GM21529 (cell line): ENCODE results near the gene SLC9A1.
"Not testable (repeated sequence)": the region's sequence is repeated elsewhere in the genome, so short reads cannot be mapped to it uniquely, and the experiment has no call there.

Experiments
- ATAC-seq: cut with Tn5 transposase; IDR thresholded peaks from one replicate; pipeline ENCODE4 v1.9.1; 2021; ENCODE audit not compliant: unreplicated experiment

SLC9A1 gene

DNA sequence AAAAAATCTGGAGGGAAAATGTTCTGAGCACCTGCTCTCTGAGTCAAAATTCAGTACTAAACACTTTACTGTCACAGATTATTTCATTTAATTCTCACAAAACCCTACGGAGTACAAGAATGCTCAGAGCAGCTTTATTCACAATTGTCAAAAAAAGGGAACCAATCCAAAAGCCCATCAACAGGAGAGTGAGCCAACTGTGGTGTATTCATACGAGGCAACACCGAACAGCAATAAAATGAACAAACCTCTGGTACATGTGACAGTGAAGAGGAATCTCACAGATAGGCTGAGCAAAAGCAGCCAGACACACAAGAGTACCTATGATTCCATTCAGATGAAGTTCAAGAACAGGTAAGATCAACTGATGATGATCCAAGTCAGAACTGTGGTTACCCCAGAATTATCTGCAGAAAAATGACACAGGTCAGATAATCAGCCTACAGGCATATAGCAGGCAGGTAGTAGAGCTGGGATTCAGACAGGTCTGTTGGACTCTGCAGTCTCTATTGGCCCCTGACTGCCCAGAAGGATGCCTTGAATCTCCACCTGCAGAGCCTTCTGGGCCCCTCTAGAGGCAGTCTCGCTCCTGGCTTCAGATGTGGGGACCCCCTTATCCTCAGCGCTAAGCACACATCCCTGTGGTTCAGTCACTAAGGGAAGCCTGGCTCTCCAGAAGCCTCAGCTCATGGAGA lies 19.2 kb downstream of the SLC9A1 start:
- ATAC-seq, result no peak

DNA sequence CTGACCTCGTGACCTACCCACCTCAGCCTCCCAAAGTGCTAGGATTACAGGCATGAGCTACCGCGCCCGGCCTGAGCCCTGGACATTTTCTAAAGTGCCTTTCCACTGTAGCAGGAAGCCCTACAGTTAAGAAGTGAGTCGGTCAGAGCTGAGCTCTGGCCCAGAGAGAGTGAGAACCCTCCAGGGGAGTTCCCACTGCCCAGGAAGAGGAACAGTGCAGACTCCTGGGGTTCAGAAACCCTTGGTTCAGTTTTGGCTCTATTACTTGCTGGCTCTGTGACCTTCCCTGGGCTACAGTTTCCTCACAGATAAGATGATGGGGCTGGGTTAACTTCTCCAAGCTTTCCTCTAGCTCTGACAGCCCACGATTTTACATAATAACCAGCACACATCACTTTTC lies 20.9 kb downstream of the SLC9A1 start:
- ATAC-seq, result peak; percentile 69

DNA sequence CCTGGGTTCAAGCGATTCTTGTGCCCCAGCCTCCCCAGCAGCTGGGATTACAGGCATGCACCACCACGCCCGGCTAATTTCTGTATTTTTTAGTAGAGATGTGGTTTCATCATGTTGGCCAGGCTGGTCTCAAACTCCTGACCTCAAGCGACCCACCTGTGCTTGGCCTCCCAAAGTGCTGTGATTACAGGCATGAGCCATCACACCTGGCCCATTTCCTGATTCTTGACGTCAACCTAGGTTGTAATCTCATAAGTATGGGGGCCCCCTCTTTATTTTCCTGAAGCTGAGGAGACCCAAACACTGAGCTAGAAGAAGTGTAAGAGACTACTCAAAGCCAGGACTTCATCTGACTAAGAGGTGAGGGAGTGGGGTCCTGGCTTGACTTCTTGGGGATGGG lies 21.8 kb downstream of the SLC9A1 start:
- ATAC-seq, result no peak

DNA sequence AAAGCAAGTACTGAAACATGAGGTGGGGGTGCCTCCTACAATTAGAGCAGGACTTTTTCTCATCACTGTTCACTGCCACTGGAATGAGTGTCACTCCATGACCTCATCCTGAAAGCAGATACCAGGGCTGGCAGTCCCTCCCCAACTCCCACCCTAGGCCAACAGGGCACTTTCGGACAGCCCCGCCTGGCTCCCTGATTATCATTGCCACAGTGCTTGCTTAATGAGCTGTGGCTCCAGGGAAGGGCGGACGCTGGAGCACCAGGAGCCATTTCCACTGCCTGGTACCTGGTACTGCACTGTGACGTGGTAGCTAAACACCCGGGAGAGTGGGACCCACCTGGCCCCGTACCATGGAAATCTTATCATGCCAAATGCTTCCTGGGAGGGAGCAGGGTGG lies 22.3 kb downstream of the SLC9A1 start:
- no peak for ATAC-seq

DNA sequence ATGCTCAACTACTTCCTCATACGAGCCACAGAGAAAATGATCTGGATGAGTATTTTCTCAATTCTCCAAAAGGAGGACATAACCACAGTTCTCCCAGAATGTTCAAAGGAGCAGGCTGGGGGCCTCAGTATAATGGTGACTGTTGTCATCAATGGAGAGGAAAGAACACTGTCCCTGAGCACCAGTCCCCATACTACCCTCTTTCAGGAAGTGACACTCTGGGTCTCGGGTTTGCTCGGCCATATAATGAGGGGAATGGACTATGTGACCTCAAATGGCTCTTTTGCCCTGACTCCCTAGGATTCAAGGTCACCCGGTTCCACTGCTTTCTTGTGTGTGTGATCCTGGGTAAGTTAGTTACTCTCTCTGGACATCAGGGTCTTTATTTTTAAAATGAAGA lies 22.8 kb downstream of the SLC9A1 start:
- ATAC-seq, result no peak

DNA sequence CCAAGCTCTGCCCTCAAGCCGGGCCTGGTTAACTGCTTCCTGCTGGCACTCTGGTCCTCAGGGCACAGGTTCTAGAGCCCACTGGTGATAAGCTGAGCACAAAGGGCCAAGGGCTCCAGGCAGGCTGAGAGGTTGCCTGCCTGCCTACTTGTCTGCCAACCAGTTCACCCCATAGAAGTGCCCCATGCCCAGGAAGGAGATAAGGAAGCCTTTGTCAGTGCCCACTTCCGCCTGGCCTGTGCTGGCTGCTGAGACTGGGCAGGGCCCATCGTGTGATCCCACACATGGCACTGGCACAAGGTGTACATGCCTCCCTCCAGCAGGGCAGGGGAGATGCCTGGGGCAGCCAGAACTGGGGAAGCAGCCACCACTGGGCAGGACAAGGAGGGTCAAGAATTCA lies 24.1 kb downstream of the SLC9A1 start:
- no peak for ATAC-seq

DNA sequence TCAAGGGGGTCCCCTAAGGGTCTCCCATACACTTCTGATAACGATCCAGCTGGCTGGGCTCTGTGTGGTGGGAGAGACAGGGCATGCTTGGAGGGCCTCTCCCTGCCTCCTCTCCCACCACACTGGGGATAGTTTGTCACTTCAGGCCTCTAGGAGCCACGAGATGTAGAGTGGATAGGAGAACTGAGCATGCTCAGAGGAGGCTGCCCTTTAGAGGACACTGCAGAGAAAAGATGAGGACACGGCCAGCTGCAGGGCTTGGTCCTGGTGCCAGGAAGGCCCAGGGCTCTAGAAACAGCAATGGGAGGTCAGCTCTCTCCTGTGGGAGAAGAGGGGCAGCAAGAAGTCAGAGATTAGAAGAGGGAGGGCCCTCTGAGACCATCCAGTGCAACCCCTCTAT lies 25.7 kb downstream of the SLC9A1 start:
- no peak for ATAC-seq

DNA sequence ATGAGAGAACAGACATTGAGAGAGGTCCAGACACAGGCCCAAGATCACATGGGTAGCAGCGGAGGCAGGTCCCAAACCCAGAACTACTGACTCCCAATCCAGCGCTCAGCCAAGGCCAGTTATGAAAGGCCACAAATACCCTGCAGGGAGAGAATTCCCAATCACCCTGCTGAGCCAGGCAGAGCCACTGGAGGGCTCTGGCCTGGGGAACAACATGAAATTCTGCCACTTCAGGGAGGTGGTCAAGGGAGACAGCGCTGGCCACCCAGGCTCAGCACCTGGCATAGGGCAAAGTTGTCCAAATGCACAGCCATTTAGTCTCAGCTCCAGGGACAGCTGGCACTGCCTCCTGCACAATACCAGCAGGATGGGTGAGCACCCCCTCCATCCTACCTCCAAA lies 27.5 kb downstream of the SLC9A1 start:
- no peak for ATAC-seq

DNA sequence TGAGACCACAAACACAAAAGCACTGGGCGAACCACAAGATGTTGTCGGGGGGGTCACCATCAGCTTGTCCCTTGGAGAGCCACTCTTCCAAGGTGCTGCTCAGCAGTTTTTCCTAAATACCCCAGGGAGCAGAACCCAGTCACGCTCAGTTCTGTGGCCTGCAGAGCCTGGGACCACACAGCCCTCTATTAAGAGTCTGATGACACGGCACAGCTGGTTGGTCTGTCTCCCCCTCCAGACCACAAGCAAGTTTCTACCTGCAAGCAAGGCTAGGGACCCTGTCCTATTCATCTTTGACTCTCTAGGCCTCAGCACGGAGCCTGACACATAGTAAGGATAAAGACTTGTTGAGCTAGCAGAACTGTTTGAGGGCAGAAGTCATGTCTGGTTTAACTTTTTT lies 28.5 kb downstream of the SLC9A1 start:
- no peak for ATAC-seq

DNA sequence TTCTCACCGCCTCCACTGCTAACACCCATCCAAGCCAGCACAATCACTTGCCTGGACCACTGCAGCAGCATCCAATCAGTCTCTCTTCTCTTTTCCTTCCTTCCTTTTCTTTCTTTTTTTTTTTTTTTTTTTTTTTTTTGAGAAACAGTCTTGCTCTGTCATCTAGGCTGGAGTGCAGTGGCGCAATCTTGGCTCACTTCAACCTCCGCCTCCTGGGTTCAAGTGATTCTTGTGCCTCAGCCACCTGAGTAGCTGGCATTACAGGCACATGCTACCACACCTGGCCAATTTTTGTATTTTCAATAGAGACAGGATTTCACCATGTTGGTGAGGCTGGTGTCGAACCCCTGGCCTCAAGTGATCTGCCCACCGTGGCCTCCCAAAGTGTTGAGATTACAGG lies 29.8 kb downstream of the SLC9A1 start:
- not testable (repeated sequence) for ATAC-seq

DNA sequence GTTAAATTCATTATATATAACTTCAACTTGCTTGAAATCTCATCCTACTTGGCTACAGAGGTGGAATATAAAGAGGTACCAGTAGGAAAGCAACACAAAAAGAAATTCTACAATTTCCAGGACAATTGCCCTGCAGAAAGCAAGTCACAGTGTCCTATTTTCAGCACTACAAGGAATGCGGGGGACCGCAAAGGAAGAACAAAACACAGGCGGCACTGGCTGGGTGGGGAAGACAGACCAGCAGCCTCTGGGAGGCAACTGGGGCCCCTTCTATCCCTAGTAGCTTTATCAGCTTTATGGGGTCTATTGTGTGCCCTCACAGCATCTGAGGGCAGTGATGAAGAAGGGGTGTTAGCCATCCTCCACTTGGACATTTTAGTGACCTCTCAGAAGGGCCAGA lies 30.5 kb downstream of the SLC9A1 start:
- ATAC-seq, result no peak

DNA sequence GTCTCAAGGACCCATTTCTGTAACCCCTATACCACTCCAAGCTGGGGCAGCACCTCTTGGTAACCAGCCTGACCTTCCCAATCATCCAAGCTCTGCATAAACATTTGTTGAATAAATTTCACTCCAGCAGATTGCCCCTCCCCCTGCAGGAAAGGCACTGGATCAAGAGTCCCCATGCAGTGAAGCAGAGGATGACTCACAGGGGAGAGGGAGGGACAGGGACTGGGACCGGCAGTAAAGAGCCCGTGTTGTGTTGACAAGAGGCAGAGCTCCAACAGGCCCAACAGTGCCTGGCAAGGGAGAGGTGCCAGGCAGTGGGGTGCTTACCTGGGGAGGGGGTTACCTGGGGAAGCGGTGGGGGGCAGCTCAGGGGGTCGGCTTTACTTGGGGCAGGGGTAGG lies 32.3 kb downstream of the SLC9A1 start:
- ATAC-seq, result no peak

DNA sequence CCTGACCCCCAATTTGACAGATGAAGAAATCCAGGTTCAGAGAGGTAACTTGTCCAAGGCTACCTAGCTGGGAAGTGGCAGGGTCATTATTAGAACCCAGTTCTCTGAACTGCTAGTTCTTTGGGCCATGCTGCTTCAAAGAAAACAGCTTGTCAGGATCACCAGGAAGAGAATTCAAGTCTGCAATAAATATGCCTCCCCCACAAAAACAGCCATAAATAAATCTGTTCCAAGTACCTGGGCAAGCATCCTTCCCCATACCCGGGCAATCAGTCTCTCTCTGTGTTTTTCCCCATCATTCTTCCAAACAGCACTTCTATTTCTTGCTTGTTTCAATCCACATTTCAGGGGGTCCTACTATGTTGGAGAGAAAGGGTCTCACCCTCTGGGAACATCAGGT lies 34.1 kb downstream of the SLC9A1 start:
- no peak for ATAC-seq

DNA sequence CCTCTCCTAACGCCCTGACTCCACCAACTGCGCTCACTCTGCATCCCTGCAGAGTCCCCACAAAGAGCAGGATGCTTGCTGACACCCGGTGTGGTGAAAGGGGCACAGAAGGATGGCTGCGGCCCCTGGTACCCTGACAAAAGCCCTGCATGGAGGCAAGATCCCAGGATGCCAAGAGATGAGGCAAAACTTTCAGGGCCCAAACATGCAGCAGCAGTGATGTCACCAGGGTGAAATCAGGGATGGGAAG lies 36.6 kb downstream of the SLC9A1 start:
- no peak for ATAC-seq

DNA sequence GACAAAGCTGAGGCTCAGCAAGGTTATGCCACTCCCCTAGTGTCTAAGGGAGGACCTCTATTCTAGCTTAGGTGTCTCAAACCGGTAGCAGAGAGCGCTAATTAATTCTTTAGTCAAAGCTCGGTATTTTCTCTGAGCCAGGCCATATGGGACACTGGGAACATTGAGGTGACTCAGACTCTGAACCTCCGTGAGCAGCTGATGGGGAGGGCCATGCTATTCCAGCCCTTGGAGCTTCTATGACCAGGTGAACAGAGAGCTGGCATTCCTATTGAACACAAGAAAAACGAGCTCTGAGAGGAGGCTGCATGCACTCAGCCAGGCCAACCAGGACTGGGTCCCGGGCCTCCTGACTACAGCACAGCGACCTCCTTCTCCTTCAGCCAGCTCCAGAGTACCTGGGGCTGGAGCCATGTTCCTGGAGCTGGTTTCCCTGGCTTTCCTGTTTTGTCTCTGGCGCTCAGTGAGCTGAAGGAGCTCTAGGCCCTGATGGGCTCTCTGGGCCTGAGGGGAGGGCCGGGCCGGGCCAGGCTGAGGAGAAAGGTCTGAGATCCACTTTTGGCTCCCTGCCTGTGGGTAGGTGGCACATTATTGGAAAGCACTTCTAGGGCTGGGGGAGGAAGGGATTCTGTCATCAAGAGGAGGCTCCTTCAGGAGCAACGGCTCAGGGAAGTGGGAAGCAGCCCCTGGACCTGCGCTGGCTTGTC lies 37.0 kb downstream of the SLC9A1 start:
- no peak for ATAC-seq

DNA sequence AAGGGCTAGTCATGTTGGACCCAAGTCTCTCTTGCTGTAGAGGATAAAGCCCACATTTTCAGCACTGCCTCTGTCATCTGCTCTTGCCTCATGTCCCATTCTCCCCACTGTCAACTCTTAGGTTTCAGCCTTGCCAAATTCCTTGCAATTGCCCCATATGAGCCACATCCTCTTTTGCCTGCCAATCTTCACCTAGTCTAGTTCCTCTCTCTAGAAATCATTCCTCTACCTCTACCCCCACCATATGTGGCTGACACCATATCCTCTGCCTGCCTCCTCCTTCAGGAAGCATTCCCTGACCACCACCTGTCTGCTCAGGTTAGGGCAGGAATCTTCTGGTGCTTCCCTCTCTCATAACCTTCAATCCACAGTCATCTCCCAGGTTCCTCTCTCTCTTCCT lies 38.2 kb downstream of the SLC9A1 start:
- no peak for ATAC-seq

DNA sequence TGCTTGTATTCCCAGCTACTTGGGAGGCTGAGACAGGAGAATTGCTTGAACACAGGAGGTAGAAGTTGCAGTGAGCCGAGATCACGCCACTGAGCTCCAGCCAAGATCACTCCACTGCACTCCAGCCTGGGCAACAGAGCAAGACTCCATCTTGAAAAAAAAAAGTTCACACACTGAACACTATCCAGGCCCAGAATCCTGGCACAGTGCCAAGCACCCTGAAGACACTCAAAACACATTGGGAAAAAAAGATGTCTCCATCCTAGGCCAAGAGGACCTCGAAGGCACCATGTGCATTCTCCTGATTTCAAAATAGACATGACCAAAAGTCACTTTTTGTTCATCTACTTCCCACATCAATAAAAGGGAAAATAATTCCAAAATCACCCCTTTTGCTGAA lies 38.7 kb downstream of the SLC9A1 start:
- no peak for ATAC-seq

DNA sequence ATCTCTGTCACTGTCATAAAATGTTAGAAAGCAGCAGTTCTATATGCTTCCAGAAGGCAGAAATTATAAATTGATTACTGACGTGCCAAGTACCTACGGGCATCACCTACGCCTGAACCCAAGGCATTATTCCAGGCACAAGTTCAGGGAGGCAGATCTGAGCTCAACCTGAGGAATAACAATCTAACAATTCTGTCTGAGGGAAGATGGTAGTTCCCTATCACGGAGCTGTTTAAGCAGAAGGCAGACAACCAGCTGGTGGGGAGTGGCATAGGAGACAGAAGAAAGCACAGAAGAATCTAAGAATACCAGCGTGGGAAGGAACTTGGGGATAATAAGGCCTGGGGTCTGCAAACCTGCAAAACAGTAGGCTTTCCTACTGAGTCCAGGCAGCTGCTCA lies 40.4 kb downstream of the SLC9A1 start:
- no peak for ATAC-seq

DNA sequence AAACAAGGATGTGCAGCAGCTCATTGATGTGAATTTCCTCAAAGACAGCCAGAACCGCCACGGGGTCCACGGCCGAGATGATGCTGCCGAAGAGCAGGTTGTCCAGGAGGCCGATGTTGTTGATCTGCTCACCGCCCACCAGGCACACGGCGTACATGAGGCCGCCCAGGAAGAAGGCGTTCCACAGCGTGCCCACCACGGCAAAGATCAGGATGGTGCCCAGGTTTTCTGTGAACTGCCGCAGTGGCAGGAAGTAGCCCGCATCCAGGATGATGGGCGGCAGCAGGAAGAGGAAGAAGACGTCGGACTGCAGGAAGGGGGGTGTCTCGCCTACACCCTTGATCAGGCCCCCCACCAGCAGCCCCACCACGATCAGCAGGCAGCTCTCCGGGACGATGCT lies 41.1 kb downstream of the SLC9A1 start:
- no peak for ATAC-seq

DNA sequence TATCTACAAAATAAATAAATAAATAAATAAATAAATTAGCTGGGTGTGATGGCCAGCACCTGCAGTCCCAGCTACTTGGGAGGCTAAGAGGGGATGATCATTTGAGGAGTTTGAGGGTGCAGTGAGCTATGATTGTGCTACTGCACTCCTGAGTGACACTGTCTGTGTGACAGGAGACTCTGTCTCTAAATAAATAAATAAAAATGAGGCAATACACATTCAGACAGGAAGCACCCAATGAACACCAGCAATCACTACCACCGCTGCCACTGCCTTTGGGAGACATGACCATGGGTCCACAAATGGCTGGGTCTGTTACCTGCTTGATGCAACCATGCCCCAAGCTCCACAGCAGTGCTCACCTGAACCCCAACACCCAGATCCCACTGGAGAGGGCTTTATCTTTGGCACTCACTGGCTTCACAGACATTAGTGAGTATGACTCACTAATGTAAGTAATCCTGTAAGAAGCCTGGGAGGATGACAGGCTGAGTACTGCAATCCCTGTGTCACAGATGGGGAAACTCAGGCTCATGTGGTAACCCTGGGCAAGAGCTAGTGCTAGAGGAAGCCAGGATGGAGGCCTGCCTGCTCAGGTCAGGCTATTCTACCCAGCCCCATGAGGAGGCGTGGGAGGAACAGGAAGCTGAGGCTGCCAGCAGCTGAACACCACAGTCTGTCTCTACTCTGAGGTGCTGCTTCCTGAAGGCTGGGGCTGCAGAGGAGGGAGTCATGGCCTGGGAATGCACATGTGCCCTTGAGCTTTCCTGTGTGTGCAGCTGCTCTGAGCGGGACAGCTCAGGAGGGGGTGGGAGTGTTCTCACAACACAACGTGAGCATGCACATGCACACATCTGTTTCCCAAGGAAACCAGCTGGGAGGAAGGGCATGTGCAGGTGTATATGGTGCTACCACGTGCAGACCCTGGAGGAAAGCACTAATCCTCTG lies 43.0 kb downstream of the SLC9A1 start:
- ATAC-seq, result peak; percentile 90

DNA sequence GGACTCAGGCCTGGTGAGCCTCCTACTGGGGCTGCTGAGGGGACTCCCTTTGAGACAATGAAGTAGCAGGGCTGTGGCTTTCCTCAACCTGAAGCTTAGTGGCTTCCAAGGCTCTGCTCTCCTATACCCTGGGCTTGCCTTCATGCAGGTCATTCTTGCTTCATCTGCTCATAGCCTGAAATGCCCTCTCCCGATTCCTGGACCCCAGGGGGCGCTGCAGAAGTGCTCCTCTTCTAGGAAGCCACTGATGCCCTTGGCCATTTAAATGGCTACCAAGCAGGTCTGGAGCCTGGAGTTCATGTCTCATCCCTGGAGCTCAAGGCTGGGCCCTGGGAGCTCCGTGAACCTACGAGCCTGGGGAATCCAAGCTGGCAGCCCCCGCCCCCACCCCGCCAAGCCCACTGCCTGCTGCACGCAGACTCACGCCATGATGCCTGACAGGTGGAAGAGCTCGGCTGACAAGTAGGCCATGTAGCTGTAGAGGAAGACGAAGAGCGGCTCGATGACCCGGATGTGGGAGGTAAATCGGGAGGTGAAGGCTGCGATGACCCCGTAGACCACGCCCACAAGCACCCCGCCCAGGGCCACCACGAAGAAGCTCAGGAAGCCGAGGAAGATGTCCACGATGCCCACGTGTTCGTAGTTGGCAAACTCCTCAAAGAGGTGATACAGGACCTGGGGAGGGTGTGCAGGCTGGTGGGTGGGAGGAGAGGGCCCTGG lies 45.7 kb downstream of the SLC9A1 start:
- ATAC-seq, result no peak
